Hematopoietic multipotent progenitor cell treated with erythropoietin and hydrocortisone succinate and interleukin-3 and kit ligand, for 8 days (in vitro differentiated cells): ENCODE measurements around the gene CBR1.

ENCODE experiments used
- DNase-seq: peaks from one replicate; pipeline ENCODE4 v3.0.0-alpha.2; 2015

The CBR1 gene

GRCh38 chr21:36069713-36070583 is at the start of gene CBR1:
CBR1 (plus strand) TSS chr21:36070024; CDS start chr21:36070116, 92 bp downstream.
- peak; percentile 93 for DNase-seq

- no peak for DNase-seq
Observed at GRCh38 chr21:36021251-36021837, 48.5 kb upstream of the CBR1 start.

- no peak for DNase-seq
Observed at GRCh38 chr21:36022427-36023091, 47.3 kb upstream of the CBR1 start.

- no peak for DNase-seq
Observed at GRCh38 chr21:36023092-36023480, 46.7 kb upstream of the CBR1 start.

DNA sequence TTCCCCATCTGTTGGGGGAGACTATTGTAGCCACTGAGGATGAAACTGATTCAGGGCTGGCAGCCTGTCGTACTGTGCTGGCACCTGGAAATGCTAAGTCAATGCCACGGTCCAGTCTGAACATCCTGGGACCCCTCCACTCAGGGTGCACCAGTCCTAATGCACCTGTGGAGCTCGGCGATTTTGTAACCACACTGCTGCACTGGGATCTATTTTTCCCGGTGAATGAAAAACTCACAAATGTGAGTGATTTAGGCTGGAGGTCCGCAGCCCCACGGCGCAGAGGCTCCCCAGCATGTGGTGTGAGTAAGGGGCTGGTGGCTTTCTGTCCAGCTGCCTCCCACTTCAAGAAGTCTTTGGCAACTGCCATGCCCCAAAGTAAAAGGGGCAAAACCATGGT is 45.0 kb upstream of the CBR1 start:
- DNase-seq: no peak

DNA sequence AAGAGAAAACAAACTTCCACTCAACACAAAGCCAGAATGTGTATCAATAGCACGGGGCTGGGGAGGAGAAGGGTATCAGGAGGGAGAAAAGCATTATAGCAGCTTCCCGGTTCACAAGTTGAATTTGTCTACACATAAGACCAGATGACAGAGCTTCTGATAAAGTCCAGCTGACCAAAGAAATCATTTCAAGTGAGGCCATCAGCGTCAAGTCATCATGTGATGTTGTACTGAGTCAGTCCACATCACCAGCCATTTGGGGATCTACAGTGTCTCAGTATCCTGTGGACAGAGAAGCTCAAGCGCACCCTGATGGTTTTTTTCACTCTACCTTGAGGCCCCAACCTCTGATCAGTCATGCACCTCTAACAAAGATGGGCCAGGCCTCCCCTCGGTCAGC is 42.5 kb upstream of the CBR1 start:
- no peak for DNase-seq

- peak; percentile 61 for DNase-seq
Observed at GRCh38 chr21:36028127-36029069, 41.4 kb upstream of the CBR1 start.

- no peak for DNase-seq
Observed at GRCh38 chr21:36029309-36029708, 40.5 kb upstream of the CBR1 start.

DNA sequence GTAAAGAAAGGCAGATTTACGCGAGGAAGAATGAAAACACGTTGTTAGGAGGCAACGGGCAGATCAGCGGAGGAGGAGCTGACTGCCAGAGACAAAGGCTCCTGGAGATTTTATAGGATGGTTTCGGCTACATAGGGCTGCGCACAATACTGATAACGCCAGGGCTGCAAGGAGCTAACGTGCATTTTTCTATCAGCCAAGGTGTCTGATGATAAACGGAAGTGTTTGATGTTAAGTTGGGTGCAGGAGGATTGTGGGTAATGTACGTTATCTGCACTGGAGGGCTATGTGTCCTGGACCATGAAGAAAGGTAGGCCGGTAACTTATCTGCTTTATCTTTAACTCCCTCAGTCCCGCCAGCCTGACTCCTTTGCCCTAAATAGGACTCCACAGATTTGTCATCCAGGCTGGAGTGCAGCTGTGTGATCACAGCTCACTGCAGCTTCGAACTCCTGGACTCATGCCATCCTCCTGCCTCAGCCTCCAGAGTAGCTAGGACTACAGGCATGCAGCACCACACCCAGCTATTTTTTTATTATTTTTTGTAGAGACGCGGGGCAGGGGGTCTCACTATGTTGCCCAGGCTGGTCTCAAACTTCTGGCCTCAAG is 39.1 kb upstream of the CBR1 start:
- DNase-seq: no peak

- no peak for DNase-seq
Observed at GRCh38 chr21:36032647-36033406, 37.0 kb upstream of the CBR1 start.

- DNase-seq: no peak
Observed at GRCh38 chr21:36034211-36034913, 35.5 kb upstream of the CBR1 start.

DNA sequence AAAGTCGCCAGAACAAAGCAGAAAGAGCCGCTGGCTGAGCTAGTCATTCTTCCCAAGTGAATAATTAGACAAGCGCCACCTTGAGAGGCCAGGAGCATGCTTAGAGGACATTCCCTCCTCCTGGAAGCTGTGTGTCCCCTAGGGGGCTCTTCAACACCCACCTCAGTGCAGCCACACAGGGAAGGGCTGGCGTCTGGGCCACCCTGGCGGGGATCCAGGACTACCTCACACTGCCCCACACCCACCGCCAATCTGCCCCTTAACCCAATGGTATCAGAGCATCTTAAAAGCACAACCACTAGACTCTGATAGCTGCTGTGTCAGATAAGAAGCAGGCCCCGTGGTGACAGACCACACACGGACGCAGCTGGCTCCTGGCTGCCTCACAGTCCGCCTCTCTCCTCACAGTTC is 34.4 kb upstream of the CBR1 start:
- peak; percentile 67 for DNase-seq

DNA sequence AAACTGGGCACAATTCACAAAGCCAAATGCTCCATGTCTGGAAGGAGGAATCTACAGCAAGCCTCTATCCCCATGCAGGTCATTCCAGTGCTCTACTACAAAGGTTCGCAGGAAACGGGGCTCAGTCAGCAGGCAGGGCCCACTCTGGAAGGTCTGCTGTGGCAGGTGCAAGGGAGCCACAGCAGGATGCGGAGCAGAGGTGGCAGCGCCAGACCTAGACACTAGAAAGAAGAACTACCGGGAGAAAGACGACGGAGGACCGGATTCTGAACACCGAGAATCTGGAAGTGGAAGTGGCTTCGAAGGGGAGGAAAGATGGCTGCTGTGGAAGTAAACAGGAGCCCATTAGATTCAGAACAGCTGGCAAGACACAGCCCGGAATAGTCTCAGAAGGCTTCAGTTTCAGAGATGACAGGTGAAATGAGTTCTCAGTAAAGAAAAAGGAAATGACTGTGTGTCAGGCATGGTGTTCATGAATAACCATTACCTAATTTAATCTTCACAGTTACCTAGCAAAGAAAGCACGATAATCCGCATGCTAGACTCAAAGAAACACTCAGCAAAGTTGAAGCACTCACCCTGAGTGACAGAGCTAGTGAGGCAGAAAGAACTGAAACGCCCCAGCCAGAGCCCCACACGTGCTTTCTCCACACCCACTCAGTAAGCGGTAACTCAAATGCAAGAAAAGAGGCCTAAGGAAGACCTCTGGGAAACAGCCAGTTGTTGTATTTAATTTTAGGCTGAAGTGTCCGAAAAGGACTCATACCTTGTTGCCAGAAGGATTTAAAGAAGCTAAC is 30.9 kb upstream of the CBR1 start:
- no peak for DNase-seq

- DNase-seq: no peak
Observed at GRCh38 chr21:36039861-36040260, 30.0 kb upstream of the CBR1 start.

DNA sequence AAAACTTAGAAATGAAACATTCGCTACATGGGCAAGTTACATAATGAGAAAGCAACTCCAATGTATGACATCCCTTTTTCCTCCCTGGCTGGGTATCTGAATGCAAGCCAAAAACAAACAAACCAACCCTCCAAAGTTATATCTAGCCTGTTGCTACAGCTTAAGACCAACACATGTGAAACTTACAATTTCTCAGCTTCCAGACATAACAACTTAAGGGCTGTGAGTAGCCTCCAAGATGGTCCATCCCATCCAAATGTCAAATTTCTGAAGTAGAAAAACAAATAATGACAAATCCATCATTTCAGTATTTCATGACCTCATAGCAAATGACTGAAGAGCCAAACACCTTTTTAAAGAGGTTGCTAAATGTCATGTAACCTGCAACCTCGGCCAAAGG is 29.4 kb upstream of the CBR1 start:
- no peak for DNase-seq

DNA sequence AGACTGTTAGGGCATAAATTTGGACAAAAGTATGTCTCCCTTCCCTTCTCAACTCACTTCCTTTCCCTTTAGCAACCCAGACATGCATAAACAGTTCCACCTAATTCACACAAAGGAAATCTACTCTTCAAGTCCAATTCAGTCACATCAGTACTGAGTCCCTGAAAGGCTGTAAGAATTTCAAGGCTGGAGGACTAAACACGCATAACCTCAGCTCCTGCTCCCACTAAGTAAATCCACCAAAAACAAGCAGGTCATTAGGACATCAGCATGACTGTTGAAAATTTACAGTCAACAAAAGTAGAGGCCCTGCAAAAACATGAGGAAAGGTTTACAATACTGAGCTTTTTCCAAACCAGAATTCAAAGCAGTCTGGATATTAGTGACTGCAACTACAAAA is 27.9 kb upstream of the CBR1 start:
- no peak for DNase-seq

- DNase-seq: no peak
Observed at GRCh38 chr21:36044056-36044455, 25.8 kb upstream of the CBR1 start.

GRCh38 chr21:36045993-36046392 is 23.8 kb upstream of the CBR1 start:
- DNase-seq: no peak

- DNase-seq: no peak
Observed at GRCh38 chr21:36047139-36047538, 22.7 kb upstream of the CBR1 start.

DNA sequence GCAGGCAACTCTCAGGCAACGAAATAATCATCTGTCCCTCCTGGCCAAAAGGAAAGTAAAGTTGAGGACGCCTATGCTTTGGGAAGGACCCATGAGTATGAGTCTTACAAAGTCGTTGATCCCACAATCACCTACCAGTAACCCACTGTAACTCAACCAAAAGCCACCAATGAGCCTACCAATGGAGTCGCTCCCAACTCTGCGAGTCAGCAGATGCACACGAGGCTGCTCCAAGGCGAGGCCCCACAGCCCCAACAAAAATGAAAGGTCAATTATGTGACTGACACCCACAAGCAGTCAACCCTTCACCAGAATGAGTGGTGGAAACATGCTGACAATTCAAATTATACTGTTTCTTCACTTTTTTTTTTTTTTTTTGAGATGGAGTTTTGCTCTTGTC is 21.5 kb upstream of the CBR1 start:
- no peak for DNase-seq
